Lower leg skin (tissue), 3 donors: Measurements from ENCODE around the gene VPS13D.

Experiments used
- POLR2A ChIP-seq, 2 donors: fragments of 450-650 bp; IDR thresholded peaks; one replicate each; pipeline ENCODE4 v1.6.1; 2016 to 2017; ENCODE audit warnings: antibody characterized with exemption in 2 of 2, mild to moderate bottlenecking in 1 of 2, moderate library complexity in 1 of 2
- TF ChIP-seq, protein P1 (sequence below), 3 donors: fragments of 450-650 bp; IDR thresholded peaks; one replicate each; pipeline ENCODE4 v1.5.1; 2016; ENCODE audit warnings: antibody characterized with exemption in 3 of 3, mild to moderate bottlenecking in 3 of 3, moderate library complexity in 2 of 3

DNA sequence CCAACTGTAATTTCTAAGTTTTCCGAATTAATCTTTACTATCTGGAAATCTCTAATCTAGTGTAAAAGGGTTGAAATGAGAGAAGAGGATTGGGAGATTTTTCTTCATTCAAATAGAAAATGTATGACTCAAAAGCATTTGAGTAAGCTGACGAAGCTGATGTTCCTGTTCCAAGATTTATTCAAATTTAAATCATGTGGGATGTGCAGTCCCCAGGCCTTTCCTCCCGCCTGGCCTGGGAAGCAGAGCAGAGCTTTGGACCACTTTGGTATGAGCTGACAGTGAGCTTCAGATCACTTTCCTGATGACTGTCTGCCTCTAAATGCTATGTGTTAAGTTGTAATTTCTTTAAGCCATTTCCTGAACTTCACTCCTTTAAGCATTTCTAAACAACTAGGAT, 196.2 kb downstream of the VPS13D start:
- no peak for TF ChIP-seq POLR2A (IDR thresholded peaks at IDR 0.05)
- TF ChIP-seq, protein P1, sequence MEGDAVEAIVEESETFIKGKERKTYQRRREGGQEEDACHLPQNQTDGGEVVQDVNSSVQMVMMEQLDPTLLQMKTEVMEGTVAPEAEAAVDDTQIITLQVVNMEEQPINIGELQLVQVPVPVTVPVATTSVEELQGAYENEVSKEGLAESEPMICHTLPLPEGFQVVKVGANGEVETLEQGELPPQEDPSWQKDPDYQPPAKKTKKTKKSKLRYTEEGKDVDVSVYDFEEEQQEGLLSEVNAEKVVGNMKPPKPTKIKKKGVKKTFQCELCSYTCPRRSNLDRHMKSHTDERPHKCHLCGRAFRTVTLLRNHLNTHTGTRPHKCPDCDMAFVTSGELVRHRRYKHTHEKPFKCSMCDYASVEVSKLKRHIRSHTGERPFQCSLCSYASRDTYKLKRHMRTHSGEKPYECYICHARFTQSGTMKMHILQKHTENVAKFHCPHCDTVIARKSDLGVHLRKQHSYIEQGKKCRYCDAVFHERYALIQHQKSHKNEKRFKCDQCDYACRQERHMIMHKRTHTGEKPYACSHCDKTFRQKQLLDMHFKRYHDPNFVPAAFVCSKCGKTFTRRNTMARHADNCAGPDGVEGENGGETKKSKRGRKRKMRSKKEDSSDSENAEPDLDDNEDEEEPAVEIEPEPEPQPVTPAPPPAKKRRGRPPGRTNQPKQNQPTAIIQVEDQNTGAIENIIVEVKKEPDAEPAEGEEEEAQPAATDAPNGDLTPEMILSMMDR (IDR thresholded peaks at IDR 0.05), result no peak
